NCI-H1930 (cell line): ENCODE data around the gene ZNF423.
A peak's percentile ranks its signal among the peaks of the same experiment; 100 is the strongest.

Source experiments
- DNase-seq, 2 experiments: peaks; one replicate each; lab custom pipeline; 2025; lab: John Stamatoyannopoulos, UW

The ZNF423 gene

GRCh38 chr16:49724774-49725173 is 131.1 kb downstream of the ZNF423 start:
- DNase-seq = no peak

- DNase-seq = no peak
These were observed 132.6 kb downstream of the ZNF423 start for GRCh38 chr16:49723310-49723709.

- DNase-seq = no peak
These were observed 135.7 kb downstream of the ZNF423 start for GRCh38 chr16:49720225-49720624.

GRCh38 chr16:49717689-49718088 is 138.2 kb downstream of the ZNF423 start:
- DNase-seq = no peak

- no peak for DNase-seq
These were observed 139.5 kb downstream of the ZNF423 start for GRCh38 chr16:49716339-49716934.

- no peak for DNase-seq
These were observed 142.1 kb downstream of the ZNF423 start for GRCh38 chr16:49713770-49714169.

- DNase-seq = no peak
These were observed 143.4 kb downstream of the ZNF423 start for GRCh38 chr16:49712542-49712941.

GRCh38 chr16:49712106-49712505 is 143.8 kb downstream of the ZNF423 start:
- no peak for DNase-seq

GRCh38 chr16:49709057-49709456 is 146.9 kb downstream of the ZNF423 start:
- no peak for DNase-seq

- no peak for DNase-seq
These were observed 147.4 kb downstream of the ZNF423 start for GRCh38 chr16:49708491-49708890.

GRCh38 chr16:49706620-49707355 is 149.1 kb downstream of the ZNF423 start:
- no peak for DNase-seq

- DNase-seq = no peak
These were observed 151.2 kb downstream of the ZNF423 start for GRCh38 chr16:49704586-49705155.

GRCh38 chr16:49703483-49703882 is 152.4 kb downstream of the ZNF423 start:
- no peak for DNase-seq

GRCh38 chr16:49701789-49702494 is 154.0 kb downstream of the ZNF423 start:
- DNase-seq = peak in 1 of 2 experiments; percentile 22

- DNase-seq = no peak
These were observed 154.7 kb downstream of the ZNF423 start for GRCh38 chr16:49701065-49701685.

GRCh38 chr16:49700251-49701064 is 155.5 kb downstream of the ZNF423 start:
- DNase-seq = no peak

- no peak for DNase-seq
These were observed 156.1 kb downstream of the ZNF423 start for GRCh38 chr16:49699841-49700175.

GRCh38 chr16:49698931-49699840 is 156.7 kb downstream of the ZNF423 start:
- peak; percentile 38 to 54 for DNase-seq

- DNase-seq = no peak
These were observed 157.5 kb downstream of the ZNF423 start for GRCh38 chr16:49698453-49698815.

- no peak for DNase-seq
These were observed 158.1 kb downstream of the ZNF423 start for GRCh38 chr16:49697631-49698452.
